Gastroesophageal sphincter (tissue), 4 donors: ENCODE measurements around the gene NFIX. TPM values are rescaled to one million over a fixed set of nuclear protein-coding genes. Genes with fewer than 3 reads are reported as not detected.

Experiments
- ATAC-seq: fragments of 150-250 bp; one replicate; pipeline ENCODE4 v1.9.1; 2016; ENCODE audit warnings: mild to moderate bottlenecking, moderate library complexity
- H3K27ac ChIP-seq, 4 donors: fragments of 200-600 bp; sonication (generic) in 3 of 4; 1 replicate in 3 of 4; 2 replicates in 1 of 4; pipeline ENCODE4 v1.5.1; 2016 to 2019
- H3K27me3 ChIP-seq: fragments of 200-600 bp; sonication (generic); one replicate; pipeline ENCODE4 v1.5.1; 2019
- H3K36me3 ChIP-seq, 2 donors: fragments of 200-600 bp; sonication (generic); one replicate each; pipeline ENCODE4 v1.5.1; 2019; ENCODE audit warnings: control low read depth in 1 of 2
- H3K4me1 ChIP-seq, 3 donors: fragments of 200-600 bp; sonication (generic); 1 replicate in 2 of 3; 2 replicates in 1 of 3; pipeline ENCODE4 v1.5.1; 2016 to 2019; ENCODE audit warnings: control low read depth in 2 of 3
- H3K4me3 ChIP-seq, 2 donors: fragments of 200-600 bp; sonication (generic); one replicate each; pipeline ENCODE4 v1.5.1; 2019; ENCODE audit warnings: mild to moderate bottlenecking in 1 of 2, moderate library complexity in 1 of 2
- H3K9me3 ChIP-seq, 3 donors: fragments of 200-600 bp; sonication (generic); one replicate each; pipeline ENCODE4 v1.5.1; 2017 to 2019; ENCODE audit warnings: control low read depth in 2 of 3
- CTCF ChIP-seq, 4 experiments: fragments of 200-600 bp in 2 of 4; fragments of 450-650 bp in 2 of 4; sonication (generic) in 1 of 4; IDR thresholded peaks; one replicate each; pipeline ENCODE4 v1.5.1; 2017 to 2019; ENCODE audit warnings: antibody characterized with exemption in 4 of 4, mild to moderate bottlenecking in 2 of 4, moderate library complexity in 2 of 4
- EP300 ChIP-seq: sonication (generic); formaldehyde crosslinking; IDR thresholded peaks from one replicate; pipeline ENCODE4 v1.6.1; 2017; ENCODE audit warnings: antibody characterized with exemption, mild to moderate bottlenecking
- POLR2A ChIP-seq, 2 donors: fragments of 450-650 bp; IDR thresholded peaks; one replicate each; pipeline ENCODE4 v1.6.1; 2017; ENCODE audit warnings: antibody characterized with exemption in 2 of 2, mild to moderate bottlenecking in 2 of 2, moderate library complexity in 1 of 2
- POLR2AphosphoS5 ChIP-seq: sonication (generic); formaldehyde crosslinking; IDR thresholded peaks from one replicate; pipeline ENCODE4 v1.6.1; 2017; ENCODE audit warnings: antibody characterized with exemption
- WGBS, 2 donors: methylation state at CpG; one replicate each; pipeline ENCODE4 v1.1.5; 2018; ENCODE audit warnings: low coverage in 1 of 2; 5-methylcytosine and 5-hydroxymethylcytosine counted together
- total RNA-seq, 4 donors: library from RNA; depleted of rRNA; stranded (reverse); fragments of >200 nt; gene quantifications; one replicate each; pipeline ENCODE4 v1.1.0, GENCODE V29; 2016

Gene NFIX
- total RNA-seq, 4 donors from 2014 or later = 44.7 to 145 (median 72.4) TPM

GRCh38 chr19:12984683-12985048 lies 10.6 kb upstream of the NFIX start:
- Histone ChIP-seq H3K27me3 (no peaks in the 10 kb centered on the region), H3K27ac (no peak overlapping the region), H3K4me1 (peaks cover 0 to 28% (median 0%) of the 10 kb centered on the region in 3 donors), H3K9me3 (no peaks in the 10 kb centered on the region), H3K4me3 (no peak overlapping the region), H3K36me3 (no peaks in the 10 kb centered on the region)
- no CpG with 5 or more reads among the region's 10 CpGs for WGBS, 2 donors
- TF ChIP-seq EP300 (no peak), POLR2A (IDR thresholded peaks at IDR 0.05) (no peak), CTCF (IDR thresholded peaks at IDR 0.05) (no peak), POLR2AphosphoS5 (no peak)
- ATAC-seq = no peak

DNA sequence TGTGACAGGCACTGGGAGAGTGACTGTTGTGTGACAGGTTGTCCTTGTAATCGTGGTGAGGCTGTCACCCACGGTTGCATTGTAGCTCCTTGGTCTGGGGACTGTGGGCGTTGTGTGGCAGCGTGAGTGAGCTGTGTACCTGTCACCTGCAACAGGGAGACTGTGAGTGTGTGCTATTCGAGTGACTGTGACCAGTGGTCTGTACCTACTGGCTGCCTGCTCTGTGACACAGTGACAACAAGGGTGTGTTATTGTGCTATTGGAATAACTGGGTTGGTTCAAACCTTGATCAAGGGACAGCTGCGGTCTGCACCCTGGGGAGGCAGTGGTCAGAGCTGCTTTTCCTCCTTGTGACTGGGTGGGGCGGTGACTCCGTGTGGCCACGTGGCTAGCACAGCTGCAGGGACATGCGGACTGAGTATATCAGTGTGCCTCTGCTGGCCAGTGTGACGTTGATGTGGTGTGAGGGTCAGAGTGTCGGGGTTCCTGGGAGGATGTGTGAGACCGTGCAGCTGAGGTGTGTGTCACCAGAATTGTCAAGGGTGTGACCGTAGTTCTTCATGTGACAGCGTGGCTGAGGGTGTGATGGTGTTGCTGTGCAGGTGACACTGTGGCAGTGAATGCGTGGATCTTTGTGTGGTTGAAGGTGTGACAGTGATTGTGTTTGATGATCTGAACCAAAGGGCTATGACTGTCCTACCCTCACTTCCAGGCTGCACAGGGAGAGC lies 10.1 kb upstream of the NFIX start:
- 68 to 73% methylated on average over 3 to 7 of the region's 16 CpGs for WGBS, 2 donors
- Histone ChIP-seq H3K9me3 (no peaks in the 10 kb centered on the region), H3K27me3 (no peaks in the 10 kb centered on the region), H3K4me3 (no peak overlapping the region), H3K27ac (peak overlapping the region in 1 of 4 donors; percentile 7), H3K36me3 (no peaks in the 10 kb centered on the region), H3K4me1 (peaks cover 0 to 28% (median 0%) of the 10 kb centered on the region in 3 donors)
- TF ChIP-seq POLR2AphosphoS5 (no peak), CTCF (IDR thresholded peaks at IDR 0.05) (no peak), EP300 (no peak), POLR2A (IDR thresholded peaks at IDR 0.05) (no peak)
- ATAC-seq = peak; percentile 44

DNA sequence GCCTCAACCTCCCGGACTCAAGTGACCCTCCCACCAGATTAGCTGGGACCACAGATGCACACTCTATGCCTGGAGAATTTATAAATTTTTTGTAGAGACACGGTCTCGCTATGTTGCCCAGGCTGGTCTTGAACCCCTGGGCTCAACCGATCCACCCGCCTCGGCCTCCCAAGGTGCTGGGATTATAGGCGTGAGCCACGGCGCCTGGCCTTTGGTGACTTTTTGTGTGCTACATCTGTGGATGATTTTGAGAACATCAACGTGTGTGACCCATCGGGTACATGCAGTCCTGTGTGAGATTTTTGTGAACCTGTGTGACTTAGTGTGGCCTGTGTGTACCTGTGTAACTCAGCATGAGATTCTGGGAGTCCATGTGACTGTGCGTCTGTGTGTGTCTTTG lies 8.5 kb upstream of the NFIX start:
- Histone ChIP-seq H3K4me3 (no peak overlapping the region), H3K36me3 (no peaks in the 10 kb centered on the region), H3K27me3 (no peaks in the 10 kb centered on the region), H3K4me1 (peaks cover 0 to 28% (median 0%) of the 10 kb centered on the region in 3 donors), H3K27ac (no peak overlapping the region), H3K9me3 (no peaks in the 10 kb centered on the region)
- TF ChIP-seq CTCF (IDR thresholded peaks at IDR 0.05) = no peak
- 93 to 99% methylated on average over 5 to 10 of the region's 12 CpGs for WGBS, 2 donors
- no peak for ATAC-seq

- WGBS, 2 donors = no CpG with 5 or more reads among the region's 3 CpGs
- Histone ChIP-seq H3K4me3 (no peak overlapping the region), H3K36me3 (no peaks in the 10 kb centered on the region), H3K27ac (no peak overlapping the region), H3K27me3 (no peaks in the 10 kb centered on the region), H3K9me3 (no peaks in the 10 kb centered on the region), H3K4me1 (peaks cover 0 to 28% (median 0%) of the 10 kb centered on the region in 3 donors)
- no peak for ATAC-seq
- TF ChIP-seq EP300 (no peak), CTCF (IDR thresholded peaks at IDR 0.05) (no peak)
Measured at GRCh38 chr19:12987190-12987589, 8.1 kb upstream of the NFIX start.

GRCh38 chr19:12987781-12988180 lies 7.5 kb upstream of the NFIX start:
- WGBS, 2 donors = no CpG with 5 or more reads among the region's 10 CpGs
- TF ChIP-seq CTCF (IDR thresholded peaks at IDR 0.05) = no peak
- no peak for TF ChIP-seq POLR2A (IDR thresholded peaks at IDR 0.05)
- TF ChIP-seq POLR2AphosphoS5 = no peak
- no peak for TF ChIP-seq EP300
- Histone ChIP-seq H3K36me3 (no peaks in the 10 kb centered on the region), H3K4me3 (no peak overlapping the region), H3K9me3 (no peaks in the 10 kb centered on the region), H3K27ac (no peak overlapping the region), H3K4me1 (peaks cover 0 to 25% (median 0%) of the 10 kb centered on the region in 3 donors), H3K27me3 (no peaks in the 10 kb centered on the region)
- ATAC-seq = no peak
